ENCODE measurements around the gene LRRC28.

DNA sequence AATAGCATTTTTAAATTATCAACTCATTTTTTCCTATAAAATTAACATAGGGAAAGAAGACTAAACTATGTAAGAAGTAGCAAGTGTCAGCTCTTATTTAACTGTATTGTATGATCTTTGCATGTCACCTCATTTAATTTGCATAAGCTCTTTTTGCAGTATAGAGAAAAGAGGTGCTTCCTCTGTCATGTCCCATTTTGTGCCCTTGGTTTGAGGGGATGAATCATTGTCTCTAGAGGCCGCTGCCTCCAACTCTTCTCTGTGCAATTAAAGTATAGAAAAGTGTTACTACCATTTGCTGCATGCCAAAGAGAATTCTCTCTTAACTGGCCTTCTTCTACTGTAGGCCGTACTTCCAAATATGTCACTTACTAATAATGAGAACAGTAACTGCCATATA, 93.4 kb downstream of the LRRC28 start:
- TF ChIP-seq CTCF (IDR thresholded peaks at IDR 0.05) (no peak), POLR2A (IDR thresholded peaks at IDR 0.05) (no peak)
